K562 (cell line): Measurements from ENCODE around the gene CROCC2.

Experiments
- BRF1 ChIP-seq: IDR thresholded peaks from 3 replicates; pipeline ENCODE4 v1.6.1; 2011; ENCODE audit warnings: borderline replicate concordance, mild to moderate bottlenecking; ENCODE audit not compliant: insufficient read length; ENCODE audit errors: extremely low read depth
- CTCF ChIP-seq, 3 experiments: IDR thresholded peaks in 2 of 3; conservative IDR thresholded peaks in 1 of 3; 2 replicates each; pipeline ENCODE4 v1.5.1; 2011 to 2012; ENCODE audit warnings: low read length in 3 of 3, mild to moderate bottlenecking in 3 of 3, control low read depth in 2 of 3, improper control_type of control experiment in 1 of 3, inconsistent platforms in 1 of 3, low read depth in 1 of 3, mixed read lengths in 1 of 3, moderate library complexity in 1 of 3; ENCODE audit not compliant: insufficient read depth in 2 of 3
- LCOR ChIP-seq: sonication (generic); formaldehyde crosslinking; IDR thresholded peaks from 2 replicates; pipeline ENCODE4 v1.8.0; 2022; ENCODE audit warnings: mild to moderate bottlenecking, missing genetic modification reagents
- STAT5A ChIP-seq: IDR thresholded peaks from 2 replicates; pipeline ENCODE4 v1.6.1; 2012; ENCODE audit warnings: low read length, inconsistent platforms, borderline replicate concordance
- ZBTB9 ChIP-seq: fragments of 450-650 bp; formaldehyde crosslinking; IDR thresholded peaks from 2 replicates; pipeline ENCODE4 v1.4.0; 2020; ENCODE audit warnings: mild to moderate bottlenecking, moderate library complexity

GRCh38 chr2:241038374-241039180 is 132.4 kb downstream of the CROCC2 start:
- TF ChIP-seq ZBTB9 (CRISPR knock-in tag) (no peak), LCOR (CRISPR knock-in tag) (no peak), BRF1 (no peak), STAT5A (no peak), CTCF (IDR thresholded peaks at IDR 0.05 in 2 of 3, conservative IDR thresholded peaks at IDR 0.05 in 1 of 3; ENCODE audit: insufficient read depth in 2 of 3, low read depth in 1 of 3, low read length in 3 of 3) (no peak)
